Medulla oblongata (tissue), 1 donor: Measurements from ENCODE around the gene RFX3.

ENCODE experiments used
- DNase-seq: peaks from one replicate; pipeline ENCODE4 v3.0.0-alpha.2; 2015; ENCODE audit errors: extremely low spot score

RFX3 gene

DNA sequence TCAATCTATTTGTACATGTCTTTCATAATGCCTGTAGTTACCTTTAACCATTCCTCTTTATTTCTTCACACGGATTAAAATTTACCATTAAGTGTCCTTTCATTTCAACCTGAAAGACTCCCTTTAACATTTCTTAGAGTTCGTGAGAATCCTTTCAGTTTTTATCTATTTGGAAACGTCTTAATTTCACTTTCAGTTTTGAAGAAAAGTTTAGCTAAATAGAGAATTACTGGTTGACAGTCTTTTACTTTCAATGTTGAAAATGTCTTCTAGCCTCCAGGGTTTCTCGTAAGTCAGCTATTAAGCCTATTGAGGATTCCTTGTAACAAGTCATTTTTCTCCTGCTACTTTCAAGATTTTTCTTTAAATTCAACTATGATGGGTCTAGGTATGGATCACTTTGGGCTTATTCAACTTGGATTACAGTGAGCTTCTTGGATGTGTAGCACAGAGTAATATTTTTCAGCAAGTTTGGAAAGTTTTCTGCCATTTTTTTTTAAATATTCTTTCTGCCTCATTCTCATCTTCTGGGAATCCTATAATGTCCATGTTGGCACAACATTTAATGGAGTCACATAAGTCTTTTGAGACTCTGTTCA is 48.5 kb downstream of the RFX3 start:
- DNase-seq: no peak

GRCh38 chr9:3475300-3476020 is 50.3 kb downstream of the RFX3 start:
- no peak for DNase-seq

DNA sequence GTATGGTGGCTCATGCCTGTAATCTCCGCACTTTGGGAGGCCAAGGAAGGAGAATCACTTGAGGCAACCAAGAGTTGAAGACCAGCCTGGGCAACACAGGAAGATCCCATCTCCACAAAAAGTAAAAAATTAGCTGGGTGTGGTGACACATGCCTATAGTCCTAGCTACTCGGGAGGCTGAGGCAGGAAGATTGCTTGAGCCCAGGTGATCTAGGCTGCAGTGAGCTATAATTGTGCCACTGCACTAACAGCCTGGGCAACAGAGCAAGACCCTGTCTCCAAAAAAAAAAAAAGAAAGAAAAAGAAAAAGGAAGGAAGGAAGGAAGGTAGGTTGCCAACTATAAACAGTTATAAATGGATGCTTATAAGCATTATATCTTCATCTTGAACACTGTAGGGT is 51.0 kb downstream of the RFX3 start:
- DNase-seq: no peak

GRCh38 chr9:3473405-3473804 is 52.4 kb downstream of the RFX3 start:
- DNase-seq: no peak

DNA sequence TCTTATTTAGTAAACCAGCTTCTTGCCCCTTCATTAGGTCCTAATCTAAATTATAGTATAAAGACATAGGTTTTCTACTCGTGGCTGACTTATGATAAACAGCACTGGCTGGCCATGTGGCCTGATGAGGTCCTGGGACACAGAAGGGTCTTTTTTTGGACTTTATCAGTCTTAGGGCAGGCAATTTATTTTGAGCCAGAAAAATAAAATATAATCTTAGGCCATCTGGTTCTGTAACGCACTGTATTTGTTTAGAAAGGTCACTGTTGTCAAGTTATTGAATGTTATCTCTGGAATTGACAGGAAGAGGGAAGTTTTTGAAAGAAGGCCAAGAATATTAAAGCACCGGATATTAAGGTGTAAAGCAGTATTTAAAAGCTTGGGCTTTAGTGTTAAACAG is 53.9 kb downstream of the RFX3 start:
- no peak for DNase-seq

- DNase-seq: no peak
Observed at GRCh38 chr9:3468421-3469205, 57.2 kb downstream of the RFX3 start.

- peak; percentile 87 for DNase-seq
Observed at GRCh38 chr9:3467593-3468219, 58.1 kb downstream of the RFX3 start.

DNA sequence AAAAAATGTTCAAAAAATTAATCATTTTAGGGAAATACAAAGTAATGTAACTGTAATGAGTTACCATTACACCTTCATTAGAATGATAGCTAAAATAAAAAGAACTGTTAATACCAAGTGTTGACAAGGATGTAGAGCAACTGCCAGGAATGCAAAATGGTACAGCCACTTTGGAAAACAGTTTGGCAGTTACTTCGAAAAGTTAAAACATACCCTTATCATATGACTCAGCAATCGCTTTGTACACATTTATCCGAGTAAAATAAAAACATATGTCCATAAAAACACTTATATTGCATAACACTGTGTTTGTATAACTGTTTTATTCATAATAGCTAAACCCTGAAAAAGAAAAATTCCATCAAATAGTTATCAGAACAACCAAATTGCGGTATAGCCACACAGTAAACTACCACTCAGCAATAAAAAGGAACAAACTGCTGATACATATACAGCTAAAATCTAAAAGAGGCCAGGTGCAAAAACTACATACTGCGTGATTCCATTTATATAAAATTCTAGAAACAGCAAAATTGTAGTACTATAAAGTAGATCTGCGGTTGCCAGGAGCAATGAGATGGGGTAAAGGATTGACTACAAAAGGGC is 61.7 kb downstream of the RFX3 start:
- DNase-seq: no peak

- DNase-seq: no peak
Observed at GRCh38 chr9:3458806-3459475, 66.9 kb downstream of the RFX3 start.

DNA sequence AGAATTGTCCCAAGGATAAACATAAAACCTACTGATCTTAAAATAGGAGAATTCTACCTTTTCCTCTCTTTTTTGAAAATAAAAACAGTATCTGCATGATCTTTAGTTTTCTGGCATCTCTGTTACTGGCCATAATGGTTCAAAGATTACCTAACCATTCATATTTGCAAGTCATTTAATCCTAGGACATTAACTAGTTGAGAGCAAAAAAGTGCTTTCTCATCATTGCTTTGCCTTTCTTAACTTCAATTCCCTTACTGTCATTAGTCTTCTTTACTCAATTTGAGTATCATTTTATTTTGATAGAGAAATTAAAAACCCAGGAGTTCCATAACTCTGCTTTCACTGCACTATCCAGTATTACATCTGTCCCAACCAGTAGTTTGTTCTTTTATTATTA is 68.6 kb downstream of the RFX3 start:
- DNase-seq: no peak

DNA sequence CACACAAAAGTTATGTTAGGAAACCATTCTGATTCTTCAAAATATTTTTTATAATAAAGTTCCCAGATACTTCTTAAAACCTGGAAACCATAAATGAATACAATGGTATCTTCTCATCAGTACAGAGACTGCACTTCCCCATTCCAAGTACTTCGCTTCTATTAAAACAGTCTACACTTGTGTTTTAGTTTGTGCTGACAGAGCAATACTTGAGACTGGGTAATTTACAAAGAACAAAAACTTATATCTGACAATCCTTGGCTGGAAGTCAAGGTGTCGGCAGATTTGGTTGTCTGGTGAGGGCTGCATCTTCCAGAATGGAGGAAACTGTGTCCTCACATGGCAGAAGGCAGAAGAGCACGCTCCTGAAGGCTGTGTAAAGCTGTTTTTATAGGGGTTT is 70.1 kb downstream of the RFX3 start:
- DNase-seq: no peak

DNA sequence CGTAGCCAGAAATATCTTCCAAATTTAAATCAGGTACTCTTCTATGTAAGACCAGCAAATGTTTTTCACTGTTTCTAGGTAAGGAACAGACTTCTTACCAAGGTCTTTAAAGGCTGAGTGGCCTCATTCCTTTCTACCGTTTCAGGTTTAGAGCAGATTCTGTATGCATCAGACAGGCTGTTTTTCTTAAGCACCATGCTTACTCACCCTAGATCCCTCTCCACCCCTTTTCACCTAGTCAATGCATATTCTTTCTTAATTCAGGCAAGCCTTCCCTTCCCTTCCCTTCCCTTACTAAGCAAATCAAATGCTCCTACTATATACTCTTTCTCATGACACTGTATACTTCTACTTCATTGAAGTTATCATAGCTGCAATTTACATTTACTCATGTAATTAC is 70.7 kb downstream of the RFX3 start:
- no peak for DNase-seq

- DNase-seq: no peak
Observed at GRCh38 chr9:3451956-3452355, 73.8 kb downstream of the RFX3 start.

DNA sequence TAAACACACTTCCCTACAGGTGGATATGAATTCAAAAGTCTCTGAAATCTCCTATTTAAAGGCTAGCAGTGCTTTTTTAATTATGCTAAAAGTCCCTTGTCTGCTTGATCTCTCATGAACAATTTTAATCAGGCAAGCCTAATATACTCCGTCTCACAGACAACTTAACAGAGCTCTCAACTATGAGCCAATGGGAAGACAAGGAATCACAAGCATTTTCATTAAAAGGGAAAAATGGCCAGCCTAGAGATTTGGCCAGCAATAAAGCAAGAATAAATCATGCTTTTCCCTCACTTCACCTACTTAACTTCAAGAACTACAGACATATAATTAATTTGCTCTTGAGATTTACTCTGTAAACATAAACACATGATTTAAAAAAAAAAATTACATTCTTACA is 78.0 kb downstream of the RFX3 start:
- peak; percentile 62 for DNase-seq

DNA sequence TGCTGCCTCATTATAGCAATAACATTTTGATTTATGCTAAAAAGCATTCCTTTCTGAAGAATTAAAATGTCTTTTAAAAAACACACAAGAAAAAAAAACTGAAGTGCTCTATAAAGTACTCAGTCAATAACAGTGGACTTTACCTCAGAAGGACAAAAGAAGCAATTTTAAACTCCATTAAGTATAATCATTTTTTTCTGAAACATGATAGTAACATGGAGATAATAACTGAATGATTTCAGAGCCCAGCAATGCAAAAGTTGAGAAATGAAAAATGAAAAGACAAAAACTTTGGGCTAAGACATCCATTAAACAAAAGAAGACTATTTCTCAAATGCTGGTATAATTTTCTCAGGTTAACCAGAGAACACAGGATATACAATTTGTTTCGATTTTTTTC is 78.7 kb downstream of the RFX3 start:
- DNase-seq: no peak

GRCh38 chr9:3446313-3446712 is 79.5 kb downstream of the RFX3 start:
- no peak for DNase-seq

DNA sequence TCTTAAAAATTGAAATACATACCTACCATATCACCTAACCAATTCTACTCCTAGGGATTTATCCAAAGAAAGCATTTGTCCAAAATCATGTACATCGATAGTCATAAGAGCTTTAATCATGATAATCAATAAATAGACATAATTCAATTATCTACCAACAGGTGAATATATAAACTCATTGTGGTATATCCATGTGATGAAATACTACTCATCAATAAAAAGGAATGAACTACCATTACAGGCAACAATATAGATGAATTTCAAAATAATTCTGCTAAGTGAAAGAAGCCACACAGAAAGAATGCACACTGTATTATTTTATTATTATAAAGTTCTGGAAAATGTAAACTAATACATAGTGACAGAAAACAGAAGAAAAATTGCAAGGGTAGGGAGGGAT is 81.8 kb downstream of the RFX3 start:
- no peak for DNase-seq

GRCh38 chr9:3441197-3441816 is 84.5 kb downstream of the RFX3 start:
- peak; percentile 67 for DNase-seq

GRCh38 chr9:3436629-3437420 is 89.0 kb downstream of the RFX3 start:
- peak; percentile 16 for DNase-seq

DNA sequence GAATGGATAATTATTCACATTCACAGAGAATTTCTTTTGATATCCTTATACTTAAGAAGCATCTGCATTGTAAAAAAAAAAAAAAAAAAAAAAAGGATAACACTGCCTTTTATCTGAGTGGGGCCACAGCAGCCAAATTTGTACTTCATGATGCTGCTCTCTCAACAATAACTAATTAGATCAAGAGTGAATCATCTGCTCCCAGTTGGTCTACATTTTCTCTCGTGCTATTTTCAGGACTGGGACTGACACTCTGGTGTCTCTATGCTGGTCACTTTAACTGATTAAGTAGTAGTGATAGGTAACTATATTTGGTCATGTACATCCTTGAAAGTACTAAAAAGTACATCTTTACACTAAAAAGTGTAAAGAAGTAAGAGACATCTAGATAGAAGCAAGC is 90.1 kb downstream of the RFX3 start:
- DNase-seq: no peak
